ENCODE data around the gene MRPS18B.

GRCh38 chr6:30568245-30568644 is 49.4 kb upstream of the MRPS18B start:
- TF ChIP-seq CTCF (IDR thresholded peaks at IDR 0.05) (no peak), ZFX (IDR thresholded peaks at IDR 0.05; ENCODE audit: borderline replicate concordance) (no peak)
